Measurements from ENCODE around the gene PRR5. TPM values are rescaled to one million over a fixed set of nuclear protein-coding genes. Genes with fewer than 3 reads are reported as not detected.

PRR5 gene
- total and polyA plus RNA-seq, 2 of the 13 experiments (the other 11 are each of a cell fraction or from before 2014, with no cell fraction given) = 11.6 to 27.5 TPM

GRCh38 chr22:44714703-44715350 lies 12.8 kb downstream of the PRR5 start:
- Histone ChIP-seq H3K9ac (ENCODE audit: insufficient read depth, low read depth, low read length) (no peak overlapping the region), H3K36me3 (replicated peaks in 1 of 2; ENCODE audit: control insufficient read depth in 1 of 2, insufficient read depth in 2 of 2, low read length in 2 of 2) (peaks cover 3 to 27% of the 10 kb centered on the region in 2 experiments; a peak in 4 of 5 replicates), H2AFZ (ENCODE audit: low read length) (no peak overlapping the region), H3K9me3 (ENCODE audit: low read length) (no peaks in the 10 kb centered on the region), H3K27ac (ENCODE audit: extremely low read length, insufficient read depth, low read length) (no peak overlapping the region), H3K27me3 (ENCODE audit: control insufficient read depth in 1 of 2, insufficient read depth in 2 of 2, low read length in 2 of 2) (no peaks in the 10 kb centered on the region), H3K4me3 (replicated peaks in 1 of 3; ENCODE audit: insufficient read depth in 1 of 3, low read depth in 2 of 3, low read length in 3 of 3) (no peak overlapping the region), H3K79me2 (ENCODE audit: insufficient read depth, low read length) (peaks cover 4% of the 10 kb centered on the region), H4K20me1 (ENCODE audit: insufficient read depth, low read length) (peaks cover 5% of the 10 kb centered on the region; the same call in 1 of the 2 replicates), H3K4me2 (ENCODE audit: low read depth, low read length) (no peak overlapping the region), H3K4me1 (ENCODE audit: insufficient read depth, low read length) (peaks cover 30% of the 10 kb centered on the region)
- in situ Hi-C loops (cut with HindIII; ENCODE audit: extremely low pct_ligation_motif_present, low pct_unique_long_range_greater_than_20kb) (no loop called here), intact Hi-C loops (cut with micrococcal nuclease; ENCODE audit: unreplicated experiment) (no loop called here)
- WGBS (ENCODE audit: low lambda C conversion rate) = 88% methylated on average over 11 of the region's 18 CpGs
- no peak for DNase-seq (ENCODE audit: low spot score)
- ChIA-PET POLR2A (no interaction called here), CTCF (ENCODE audit: low intra/inter-chr PET ratio, low total read pairs) (no interaction called here)
- BruUV-seq (replicated peaks) = no TSS peak
- peak; percentile 15; the same call in 2 of the 3 replicates for ATAC-seq
- FAIRE-seq = no peak
- TF ChIP-seq FOXA1 (IDR thresholded peaks at IDR 0.05) (no peak), FOXA1 (CRISPR knock-in tag; IDR thresholded peaks at IDR 0.05) (0 out of 2 replicates have a peak, but pooled peaks have one; percentile 7), RBM22 (optimal IDR thresholded peaks at IDR 0.05; ENCODE audit: low read length) (peak; percentile 24), ZBTB38 (CRISPR knock-in tag; IDR thresholded peaks at IDR 0.05) (peak; percentile 65; the same call in 1 of the 2 replicates), ZNF646 (CRISPR knock-in tag; IDR thresholded peaks at IDR 0.05) (no peak), ZFX (CRISPR knock-in tag; IDR thresholded peaks at IDR 0.05; ENCODE audit: low read depth) (peak; percentile 42; the same call in 1 of the 2 replicates), ZMAT5 (CRISPR knock-in tag; IDR thresholded peaks at IDR 0.05; ENCODE audit: borderline replicate concordance, low read depth) (no peak), ZBTB33 (CRISPR knock-in tag; IDR thresholded peaks at IDR 0.05) (peak; percentile 69; the same call in 1 of the 2 replicates), MYC (CRISPR knock-in tag; IDR thresholded peaks at IDR 0.05; ENCODE audit: borderline replicate concordance) (0 out of 2 replicates have a peak, but pooled peaks have one; percentile 16), SRSF1 (optimal IDR thresholded peaks at IDR 0.05; ENCODE audit: low read depth, low read length) (no peak), ZFP90 (CRISPR knock-in tag; IDR thresholded peaks at IDR 0.05; ENCODE audit: borderline replicate concordance) (no peak)
